Gastroesophageal sphincter (tissue), 3 donors: ENCODE data around the gene PDZD2.

Experiments
- EP300 ChIP-seq: sonication (generic); formaldehyde crosslinking; IDR thresholded peaks from one replicate; pipeline ENCODE4 v1.6.1; 2017; ENCODE audit warnings: antibody characterized with exemption, mild to moderate bottlenecking
- POLR2A ChIP-seq, 2 donors: fragments of 450-650 bp; IDR thresholded peaks; one replicate each; pipeline ENCODE4 v1.6.1; 2017; ENCODE audit warnings: antibody characterized with exemption in 2 of 2, mild to moderate bottlenecking in 2 of 2, moderate library complexity in 1 of 2
- POLR2AphosphoS5 ChIP-seq: sonication (generic); formaldehyde crosslinking; IDR thresholded peaks from one replicate; pipeline ENCODE4 v1.6.1; 2017; ENCODE audit warnings: antibody characterized with exemption
- TF ChIP-seq, protein P1 (sequence below), 4 experiments: fragments of 200-600 bp in 2 of 4; fragments of 450-650 bp in 2 of 4; sonication (generic) in 1 of 4; IDR thresholded peaks; one replicate each; pipeline ENCODE4 v1.5.1; 2017 to 2019; ENCODE audit warnings: antibody characterized with exemption in 4 of 4, mild to moderate bottlenecking in 2 of 4, moderate library complexity in 2 of 4

DNA sequence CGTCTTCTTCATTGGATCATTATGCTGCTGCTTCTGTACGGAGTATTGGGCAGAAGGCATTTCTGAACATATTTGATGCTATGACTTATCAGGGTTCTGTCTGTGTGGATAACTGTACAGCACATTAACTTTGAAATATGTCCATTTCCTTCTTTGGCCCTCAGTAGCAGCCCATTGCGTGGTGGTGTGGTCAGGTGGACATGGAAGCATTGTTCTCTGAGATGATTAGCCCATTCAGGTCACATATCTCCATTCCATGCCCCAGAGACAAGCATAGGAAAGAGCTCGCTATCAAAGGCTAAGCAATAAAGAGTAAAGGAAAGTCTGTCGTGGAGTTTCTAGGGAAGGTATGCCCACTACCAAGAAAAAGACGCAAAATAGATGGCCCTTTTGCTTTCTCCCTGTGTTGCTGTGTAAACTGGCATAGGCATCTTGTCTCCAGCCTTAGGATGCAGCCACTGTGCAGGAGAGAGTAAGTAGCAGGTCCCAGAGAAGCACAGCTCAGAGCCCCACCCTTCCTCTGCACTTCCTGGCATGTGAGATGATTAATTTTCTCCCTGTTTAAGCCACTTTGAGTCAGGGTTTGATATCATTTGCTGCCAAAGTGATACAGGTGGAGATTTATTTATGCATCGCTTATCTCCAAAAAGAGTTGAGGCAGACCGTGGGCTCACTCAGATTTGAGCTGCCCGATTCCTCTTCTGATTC lies 221.9 kb downstream of the PDZD2 start:
- TF ChIP-seq POLR2A (IDR thresholded peaks at IDR 0.05) (no peak), EP300 (no peak), POLR2AphosphoS5 (no peak)
- TF ChIP-seq, protein P1, sequence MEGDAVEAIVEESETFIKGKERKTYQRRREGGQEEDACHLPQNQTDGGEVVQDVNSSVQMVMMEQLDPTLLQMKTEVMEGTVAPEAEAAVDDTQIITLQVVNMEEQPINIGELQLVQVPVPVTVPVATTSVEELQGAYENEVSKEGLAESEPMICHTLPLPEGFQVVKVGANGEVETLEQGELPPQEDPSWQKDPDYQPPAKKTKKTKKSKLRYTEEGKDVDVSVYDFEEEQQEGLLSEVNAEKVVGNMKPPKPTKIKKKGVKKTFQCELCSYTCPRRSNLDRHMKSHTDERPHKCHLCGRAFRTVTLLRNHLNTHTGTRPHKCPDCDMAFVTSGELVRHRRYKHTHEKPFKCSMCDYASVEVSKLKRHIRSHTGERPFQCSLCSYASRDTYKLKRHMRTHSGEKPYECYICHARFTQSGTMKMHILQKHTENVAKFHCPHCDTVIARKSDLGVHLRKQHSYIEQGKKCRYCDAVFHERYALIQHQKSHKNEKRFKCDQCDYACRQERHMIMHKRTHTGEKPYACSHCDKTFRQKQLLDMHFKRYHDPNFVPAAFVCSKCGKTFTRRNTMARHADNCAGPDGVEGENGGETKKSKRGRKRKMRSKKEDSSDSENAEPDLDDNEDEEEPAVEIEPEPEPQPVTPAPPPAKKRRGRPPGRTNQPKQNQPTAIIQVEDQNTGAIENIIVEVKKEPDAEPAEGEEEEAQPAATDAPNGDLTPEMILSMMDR (IDR thresholded peaks at IDR 0.05): no peak
